Stomach (tissue), 9 donors: ENCODE data around the gene PRRC1. TPM values are rescaled to one million over a fixed set of nuclear protein-coding genes. Genes with fewer than 3 reads are reported as not detected.

Source experiments
- DNase-seq, 2 donors: peaks; one replicate each; pipeline versions ENCODE4 v3.0.0 to v3.0.0-alpha.2; 2013 to 2019
- H3K27ac ChIP-seq, 5 donors: fragments of 200-600 bp in 4 of 5; sonication (generic) in 4 of 5; one replicate each; pipeline ENCODE4 v1.5.1; 2013 to 2019; ENCODE audit warnings: mild to moderate bottlenecking in 1 of 5, moderate library complexity in 1 of 5
- H3K27me3 ChIP-seq, 3 donors: fragments of 200-600 bp; sonication (generic); one replicate each; pipeline ENCODE4 v1.5.1; 2017 to 2019; ENCODE audit warnings: mixed run types in 1 of 3
- H3K36me3 ChIP-seq, 4 donors: fragments of 200-600 bp; sonication (generic); 1 replicate in 3 of 4; 2 replicates in 1 of 4; pipeline ENCODE4 v1.5.1; 2016 to 2019
- H3K4me1 ChIP-seq, 4 donors: fragments of 200-600 bp; sonication (generic); one replicate each; pipeline ENCODE4 v1.5.1; 2016 to 2019
- H3K4me3 ChIP-seq, 4 donors: fragments of 200-600 bp; sonication (generic) in 3 of 4; one replicate each; pipeline ENCODE4 v1.5.1; 2016 to 2019; ENCODE audit warnings: mild to moderate bottlenecking in 1 of 4
- H3K9me3 ChIP-seq, 4 donors: fragments of 200-600 bp; sonication (generic); one replicate each; pipeline ENCODE4 v1.5.1; 2016 to 2019
- CTCF ChIP-seq, 7 experiments: fragments of 450-650 bp in 4 of 7; fragments of 200-600 bp in 3 of 7; sonication (generic) in 3 of 7; IDR thresholded peaks; one replicate each; pipeline ENCODE4 v1.5.1; 2016 to 2019; ENCODE audit warnings: antibody characterized with exemption in 7 of 7, control low read depth in 2 of 7, mild to moderate bottlenecking in 1 of 7
- EP300 ChIP-seq: sonication (generic); formaldehyde crosslinking; IDR thresholded peaks from one replicate; pipeline ENCODE4 v1.6.1; 2017; ENCODE audit warnings: antibody characterized with exemption
- POLR2A ChIP-seq, 4 donors: fragments of 450-650 bp; IDR thresholded peaks; one replicate each; pipeline ENCODE4 v1.6.1; 2016; ENCODE audit warnings: antibody characterized with exemption in 4 of 4, control low read depth in 2 of 4, mild to moderate bottlenecking in 1 of 4, moderate library complexity in 1 of 4
- POLR2AphosphoS5 ChIP-seq, 3 donors: sonication (generic); formaldehyde crosslinking; IDR thresholded peaks; one replicate each; pipeline ENCODE4 v1.6.1; 2016; ENCODE audit warnings: antibody characterized with exemption in 3 of 3
- WGBS, 5 donors: extraction: QIAGEN DNeasy Blood & Tissue Kit in 3 of 5; methylation state at CpG; one replicate each; pipeline versions ENCODE4 v1.1.5 to v1.1.7; 2013 to 2018; 5-methylcytosine and 5-hydroxymethylcytosine counted together
- intact Hi-C: fragments of 100-400 bp; cut with DNase I; formaldehyde crosslinking; loops from one replicate; pipeline ENCODE4 v1.15.1; 2023; ENCODE audit warnings: low total_unique reads
- polyA plus RNA-seq, 3 donors: library from polyadenylated mRNA; stranded (reverse); fragments of 200-250 nt; gene quantifications; one replicate each; pipeline ENCODE4 v1.2.3, GENCODE V29; 2013
- total RNA-seq, 5 donors: library from RNA; depleted of rRNA; stranded (reverse); fragments of >200 nt; gene quantifications; one replicate each; pipeline versions ENCODE4 v1.1.0 to v1.2.3, GENCODE V29; 2014 to 2016
- donor health status: healthy with polysubstance abuse.
- donor health status: Bipolar disorder and iron deficiency.
- donor health status: healthy.

Gene PRRC1
- total and polyA plus RNA-seq, 8 donors = 12.5 to 82.8 (median 30.5) TPM

GRCh38 chr5:127596501-127596900 is 79.1 kb downstream of the PRRC1 start:
- no peak for TF ChIP-seq POLR2A (IDR thresholded peaks at IDR 0.05)
- TF ChIP-seq CTCF (IDR thresholded peaks at IDR 0.05) = no peak
- TF ChIP-seq POLR2AphosphoS5 (IDR thresholded peaks at IDR 0.05) = no peak
- TF ChIP-seq EP300 = no peak
- Histone ChIP-seq H3K36me3 (no peaks in the 10 kb centered on the region), H3K4me3 (no peak overlapping the region), H3K4me1 (peaks cover 0 to 7% (median 0%) of the 10 kb centered on the region in 4 donors), H3K27ac (no peak overlapping the region), H3K27me3 (no peaks in the 10 kb centered on the region), H3K9me3 (no peaks in the 10 kb centered on the region)
- WGBS, 5 donors = 80 to 94% (median 91%) methylated on average over 3 of the region's 3 CpGs
- DNase-seq = no peak
- intact Hi-C loops = no loop called here

- 79 to 87% (median 81%) methylated on average over 3 of the region's 3 CpGs for WGBS, 5 donors
- intact Hi-C loops = no loop called here
- DNase-seq = no peak
Observed at GRCh38 chr5:127599320-127599719, 81.9 kb downstream of the PRRC1 start.

GRCh38 chr5:127599847-127600246 is 82.4 kb downstream of the PRRC1 start:
- no peak for TF ChIP-seq POLR2A (IDR thresholded peaks at IDR 0.05)
- no peak for TF ChIP-seq POLR2AphosphoS5 (IDR thresholded peaks at IDR 0.05)
- TF ChIP-seq EP300 = no peak
- no peak for TF ChIP-seq CTCF (IDR thresholded peaks at IDR 0.05)
- H3K4me1 ChIP-seq = peaks cover 0 to 13% (median 0%) of the 10 kb centered on the region in 4 donors
- intact Hi-C loops = no loop called here
- no peak overlapping the region for H3K27ac ChIP-seq
- peak in 1 of 2 donors; percentile 53 for DNase-seq
- no peak overlapping the region for H3K4me3 ChIP-seq
- 53 to 74% (median 69%) methylated on average over 4 of the region's 4 CpGs for WGBS, 5 donors
- H3K27me3 ChIP-seq = no peaks in the 10 kb centered on the region
- no peaks in the 10 kb centered on the region for H3K9me3 ChIP-seq
- no peaks in the 10 kb centered on the region for H3K36me3 ChIP-seq

More at GRCh38 chr5:127599320-127599719, 81.9 kb downstream of the PRRC1 start:
- H3K27ac ChIP-seq = no peak overlapping the region
- no peaks in the 10 kb centered on the region for H3K9me3 ChIP-seq
- H3K4me1 ChIP-seq = peaks cover 0 to 13% (median 0%) of the 10 kb centered on the region in 4 donors
- H3K36me3 ChIP-seq = no peaks in the 10 kb centered on the region
- H3K27me3 ChIP-seq = no peaks in the 10 kb centered on the region
- no peak overlapping the region for H3K4me3 ChIP-seq
- TF ChIP-seq CTCF (IDR thresholded peaks at IDR 0.05) = no peak
- no peak for TF ChIP-seq POLR2AphosphoS5 (IDR thresholded peaks at IDR 0.05)
- TF ChIP-seq POLR2A (IDR thresholded peaks at IDR 0.05) = no peak
- no peak for TF ChIP-seq EP300

GRCh38 chr5:127601111-127601510 is 83.7 kb downstream of the PRRC1 start:
- H3K27ac ChIP-seq = no peak overlapping the region
- TF ChIP-seq POLR2A (IDR thresholded peaks at IDR 0.05) (no peak), POLR2AphosphoS5 (IDR thresholded peaks at IDR 0.05) (no peak), EP300 (no peak), CTCF (IDR thresholded peaks at IDR 0.05) (no peak)
- intact Hi-C loops = no loop called here
- peaks cover 0 to 13% (median 0%) of the 10 kb centered on the region in 4 donors for H3K4me1 ChIP-seq
- WGBS, 5 donors = 59 to 84% (median 69%) methylated on average over 1 of the region's 1 CpG
- H3K9me3 ChIP-seq = no peaks in the 10 kb centered on the region
- H3K27me3 ChIP-seq = no peaks in the 10 kb centered on the region
- H3K4me3 ChIP-seq = no peak overlapping the region
- DNase-seq = peak in 1 of 2 donors; percentile 23
- H3K36me3 ChIP-seq = no peaks in the 10 kb centered on the region
